GM18505 (cell line): ENCODE measurements around the gene MAN2C1.
"Not testable (repeated sequence)": the region's sequence is repeated elsewhere in the genome, so short reads cannot be mapped to it uniquely, and the experiment has no call there.

Source experiments
- ATAC-seq: cut with Tn5 transposase; IDR thresholded peaks from one replicate; pipeline ENCODE4 v1.9.1; 2021; ENCODE audit not compliant: unreplicated experiment
- POLR2A ChIP-seq: IDR thresholded peaks from 4 replicates; pipeline ENCODE4 v1.6.1; 2011; ENCODE audit warnings: borderline replicate concordance; ENCODE audit not compliant: insufficient read depth, insufficient read length; ENCODE audit errors: extremely low read depth

The MAN2C1 gene

DNA sequence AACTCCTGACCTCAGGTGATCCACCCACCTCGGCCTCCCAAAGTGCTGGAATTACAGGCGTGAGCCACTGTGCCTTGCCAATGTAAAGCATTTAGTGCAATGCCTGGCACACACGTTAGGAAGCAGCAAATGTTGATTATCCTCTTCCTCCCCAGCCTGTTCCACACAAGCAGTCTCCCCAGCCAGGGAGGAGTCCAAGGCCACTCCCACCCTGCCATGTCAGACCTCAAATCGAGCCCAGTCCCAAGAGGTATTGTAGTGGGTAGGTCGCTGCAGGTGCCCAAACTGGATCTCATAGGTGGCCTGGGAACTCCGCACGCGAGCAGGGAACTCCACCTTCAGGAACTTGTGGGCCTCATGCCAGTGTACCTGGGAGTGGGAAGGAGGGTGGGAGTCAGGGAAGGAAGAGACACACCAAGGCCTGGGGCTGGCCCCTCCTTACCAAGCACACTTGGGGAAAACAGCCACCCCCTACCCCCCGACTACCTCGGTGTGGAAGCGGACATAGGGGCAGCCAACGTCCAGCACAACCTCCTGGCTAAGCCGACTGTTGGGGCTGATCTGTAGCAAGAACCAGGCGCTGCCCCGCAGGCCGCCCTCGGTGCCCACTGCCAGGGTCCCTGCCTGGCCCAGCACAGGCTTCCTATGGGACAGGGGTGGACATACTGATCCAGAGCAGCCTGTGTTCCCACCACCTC lies 10.3 kb downstream of the MAN2C1 start:
- ATAC-seq, result no peak
- TF ChIP-seq POLR2A, result no peak

DNA sequence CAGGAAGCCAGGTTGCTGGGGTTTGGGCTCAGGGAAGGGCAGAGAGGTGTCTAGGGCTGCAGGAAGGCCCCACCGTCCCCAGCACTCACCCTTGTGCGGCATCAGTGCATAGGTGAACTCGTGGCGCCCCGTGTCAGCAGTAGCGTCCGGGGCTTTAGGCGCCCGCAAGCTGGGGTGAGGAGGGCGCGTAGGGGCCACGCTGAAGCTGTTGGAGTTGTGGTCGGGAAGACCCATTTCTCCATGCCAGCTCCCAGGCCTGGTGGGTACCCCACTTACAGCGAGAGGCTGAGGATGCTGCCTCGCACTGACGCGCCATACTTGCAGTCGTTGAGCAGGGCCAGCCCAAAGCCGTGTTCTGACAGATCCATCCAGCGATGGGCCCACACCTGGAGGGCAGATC lies 11.9 kb downstream of the MAN2C1 start:
- TF ChIP-seq POLR2A, result no peak
- ATAC-seq, result no peak

DNA sequence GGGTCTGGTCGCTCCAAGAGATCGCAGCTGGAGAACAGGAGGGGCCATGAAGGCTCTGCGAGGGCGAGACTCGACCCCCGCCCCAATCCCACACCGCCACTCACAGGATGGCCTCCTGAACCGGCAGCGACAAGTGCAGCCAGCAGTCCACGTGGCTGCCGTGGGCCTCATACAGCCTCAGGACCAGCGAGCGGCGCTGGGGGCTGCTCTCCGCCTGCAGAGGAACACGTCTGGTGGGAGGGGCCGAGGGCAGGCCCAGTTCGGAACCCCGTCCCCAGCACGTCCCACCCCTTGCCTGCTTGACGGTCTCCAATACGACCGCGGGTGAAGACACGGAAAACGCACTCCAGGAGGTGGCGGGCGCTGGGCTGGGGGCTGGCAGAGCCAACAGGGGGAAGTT lies 12.4 kb downstream of the MAN2C1 start:
- no peak for ATAC-seq
- no peak for TF ChIP-seq POLR2A

DNA sequence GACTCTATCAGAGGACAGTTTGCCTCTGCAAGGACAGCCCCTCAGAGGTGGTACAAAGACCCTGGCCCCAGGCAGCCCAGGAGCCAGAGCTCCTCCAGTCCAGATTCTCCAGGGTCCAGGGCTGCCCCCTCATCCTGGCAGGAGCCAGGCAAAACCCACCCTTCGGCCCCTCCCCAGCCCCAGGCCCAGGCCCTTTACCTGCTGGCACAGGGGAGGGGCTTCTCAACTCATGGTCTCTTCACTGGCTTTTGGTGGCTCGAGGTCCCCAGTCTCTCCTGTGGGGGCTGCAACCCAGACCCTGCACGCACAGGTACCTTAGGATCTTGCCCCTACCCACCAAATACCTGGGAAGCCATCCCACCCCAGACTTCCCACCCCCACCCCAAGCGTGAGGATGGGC lies 13.0 kb downstream of the MAN2C1 start:
- no peak for ATAC-seq
- no peak for TF ChIP-seq POLR2A

DNA sequence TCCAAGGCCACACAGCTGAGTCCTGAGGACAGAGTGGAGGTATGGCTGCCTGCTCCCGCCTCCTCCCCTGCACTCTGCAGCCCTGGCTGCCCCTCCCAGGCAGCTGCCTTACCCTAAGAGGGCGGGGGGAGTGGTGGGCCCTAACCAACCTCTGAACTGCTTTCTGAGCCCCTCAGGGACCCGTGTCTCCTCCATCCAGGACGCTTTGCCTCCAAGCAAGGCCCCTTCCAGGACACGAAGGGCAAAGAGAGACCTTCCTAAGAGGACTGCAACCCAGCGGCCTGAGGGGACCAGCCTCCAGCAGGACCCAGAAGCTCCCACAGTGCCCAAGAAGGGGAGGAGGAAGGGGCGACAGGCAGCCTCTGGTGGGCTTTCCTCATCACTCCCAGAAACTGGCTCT lies 14.0 kb downstream of the MAN2C1 start:
- ATAC-seq, result no peak
- TF ChIP-seq POLR2A, result no peak

DNA sequence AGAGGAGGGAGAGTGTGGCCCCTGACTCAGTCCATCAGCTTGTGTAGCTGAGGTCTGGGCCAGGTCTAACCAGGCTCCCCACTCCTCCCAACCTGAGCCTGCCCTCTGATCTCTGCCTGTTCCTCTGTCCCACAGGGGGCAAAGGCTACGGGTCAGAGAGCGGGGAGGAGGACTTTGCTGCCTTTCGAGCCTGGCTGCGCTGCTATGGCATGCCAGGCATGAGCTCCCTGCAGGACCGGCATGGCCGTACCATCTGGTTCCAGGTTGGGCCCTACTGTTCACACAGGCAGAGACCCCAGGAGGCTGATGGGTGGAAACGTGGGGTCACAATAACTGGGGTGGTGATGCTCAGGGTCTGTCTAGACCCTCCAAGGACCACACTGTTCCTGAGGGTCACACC lies 14.8 kb downstream of the MAN2C1 start:
- ATAC-seq, result no peak
- no peak for TF ChIP-seq POLR2A

DNA sequence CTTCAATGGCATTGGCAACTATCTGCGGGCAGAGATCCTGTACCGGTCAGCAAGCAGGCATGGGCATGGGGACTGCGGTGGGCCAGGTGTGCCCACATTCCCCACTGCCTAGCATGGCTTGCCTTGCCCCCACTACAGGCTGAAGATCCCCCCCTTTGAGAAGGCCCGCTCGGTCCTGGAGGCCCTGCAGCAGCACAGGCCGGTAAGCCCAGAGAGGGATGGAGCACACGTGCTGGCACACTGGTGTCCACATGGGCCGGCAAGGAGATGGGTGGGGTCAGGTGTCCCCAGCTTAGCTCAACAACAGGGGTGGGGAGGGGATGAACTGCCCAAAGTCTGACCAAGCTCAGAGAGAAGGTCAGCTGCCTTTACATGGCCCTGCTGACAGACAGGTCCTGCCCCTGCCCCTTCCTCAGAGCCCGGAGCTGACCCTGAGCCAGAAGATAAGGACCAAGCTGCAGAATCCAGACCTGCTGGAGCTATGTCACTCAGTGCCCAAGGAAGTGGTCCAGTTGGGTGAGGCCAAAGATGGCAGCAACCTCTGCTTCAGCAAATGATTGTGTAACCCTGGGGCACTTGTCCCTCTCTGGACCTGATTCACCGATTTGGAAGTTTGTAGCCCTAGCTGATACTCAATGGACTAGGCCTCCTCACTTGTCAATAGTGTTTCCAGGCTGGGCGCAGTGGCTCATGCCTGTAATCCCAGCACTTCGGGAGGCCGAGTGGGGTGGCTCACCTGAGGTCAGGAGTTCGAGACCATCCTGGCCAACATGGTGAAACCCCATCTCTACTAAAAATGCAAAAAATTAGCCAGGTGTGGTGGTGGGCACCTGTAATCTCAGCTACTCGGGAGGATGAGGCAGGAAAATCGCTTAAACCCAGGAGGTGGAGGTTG lies 16.0 kb downstream of the MAN2C1 start:
- ATAC-seq, result no peak
- no peak for TF ChIP-seq POLR2A

DNA sequence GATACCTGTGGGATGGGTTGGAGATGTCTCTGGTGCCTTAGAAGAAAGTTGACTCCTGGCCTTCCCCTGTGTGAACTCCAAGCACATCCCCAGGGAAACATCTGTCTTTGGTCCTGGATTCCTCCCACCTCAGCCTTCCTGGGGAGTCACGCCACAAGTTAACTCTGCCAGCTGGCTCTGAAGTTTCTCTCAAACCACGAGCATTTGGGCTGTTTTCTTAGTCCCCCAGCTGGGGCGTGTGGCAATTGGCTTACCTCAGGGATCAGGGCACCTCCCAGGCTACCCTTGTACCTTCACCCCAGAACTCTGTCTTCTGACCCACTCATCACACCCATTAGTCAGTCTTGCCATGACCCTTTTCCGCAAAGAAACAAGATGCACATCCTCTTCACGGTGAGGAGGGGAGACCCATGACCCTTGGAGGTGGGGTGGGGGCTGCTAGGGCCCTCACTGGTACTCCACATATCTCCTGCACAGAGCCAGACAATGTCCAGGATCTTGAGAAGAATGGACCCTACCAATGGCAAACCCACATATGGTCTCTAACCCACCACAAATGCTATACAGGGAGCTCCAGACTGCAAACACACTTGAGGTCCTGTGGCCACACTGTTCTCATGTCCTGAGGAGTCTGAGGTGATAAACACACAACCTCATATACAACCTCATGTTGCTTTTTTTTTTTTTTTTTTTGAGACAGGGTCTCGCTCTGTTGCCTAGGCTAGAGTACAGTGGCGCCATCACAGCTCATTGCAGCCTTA lies 17.6 kb downstream of the MAN2C1 start:
- ATAC-seq, result no peak
- TF ChIP-seq POLR2A, result peak; percentile 15

DNA sequence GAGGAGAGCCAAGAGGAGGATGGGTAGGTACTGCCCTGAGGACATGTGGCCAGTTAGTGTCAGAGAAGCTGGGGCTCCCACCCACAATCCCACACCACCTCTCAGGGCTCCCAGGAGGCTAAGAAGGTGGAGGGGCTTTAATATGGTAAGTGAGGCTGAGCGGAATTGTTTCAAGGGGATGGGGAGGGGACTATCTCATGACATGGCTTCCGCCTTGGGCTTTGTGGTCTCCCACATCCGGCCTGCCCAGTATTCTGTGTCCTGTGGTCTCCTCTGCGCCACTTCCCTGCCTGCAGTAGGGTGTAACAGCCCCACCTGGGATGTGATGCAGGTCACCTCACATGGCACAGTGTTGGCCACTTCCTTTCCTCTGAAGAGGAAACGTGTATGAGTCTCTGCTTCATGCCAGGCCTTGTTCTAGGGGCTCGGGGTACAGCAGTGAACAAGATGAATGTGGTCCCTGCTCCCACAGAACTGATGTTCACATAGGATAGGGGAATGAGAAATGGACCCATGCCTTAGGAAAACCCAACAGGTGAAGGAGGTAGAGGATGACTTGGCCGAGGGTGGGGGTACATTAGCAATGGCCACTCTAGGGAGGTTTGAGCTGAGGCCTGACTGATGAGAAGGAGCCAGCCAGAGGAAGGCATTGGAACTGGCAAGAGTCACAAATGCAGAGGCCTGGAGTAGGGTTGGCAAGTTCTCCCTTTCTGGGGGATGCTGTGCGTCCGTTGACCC lies 18.4 kb downstream of the MAN2C1 start:
- no peak for TF ChIP-seq POLR2A
- ATAC-seq, result peak; percentile 48

DNA sequence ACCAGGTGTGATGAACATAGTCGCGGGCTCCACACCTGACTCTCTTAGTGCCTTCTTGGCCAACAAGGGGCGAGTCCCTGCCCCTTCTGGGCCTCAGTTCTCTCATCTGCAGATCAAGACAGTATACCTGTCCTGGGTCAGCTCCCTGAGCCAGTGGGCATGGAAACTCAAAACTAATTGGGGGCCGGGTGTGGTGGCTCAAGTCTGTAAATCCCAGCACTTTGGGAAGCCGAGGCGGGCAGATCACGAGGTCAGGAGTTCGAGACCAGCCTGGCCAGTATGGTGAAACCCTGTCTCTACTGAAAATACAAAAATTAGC lies 19.1 kb downstream of the MAN2C1 start:
- not testable (repeated sequence) for ATAC-seq

DNA sequence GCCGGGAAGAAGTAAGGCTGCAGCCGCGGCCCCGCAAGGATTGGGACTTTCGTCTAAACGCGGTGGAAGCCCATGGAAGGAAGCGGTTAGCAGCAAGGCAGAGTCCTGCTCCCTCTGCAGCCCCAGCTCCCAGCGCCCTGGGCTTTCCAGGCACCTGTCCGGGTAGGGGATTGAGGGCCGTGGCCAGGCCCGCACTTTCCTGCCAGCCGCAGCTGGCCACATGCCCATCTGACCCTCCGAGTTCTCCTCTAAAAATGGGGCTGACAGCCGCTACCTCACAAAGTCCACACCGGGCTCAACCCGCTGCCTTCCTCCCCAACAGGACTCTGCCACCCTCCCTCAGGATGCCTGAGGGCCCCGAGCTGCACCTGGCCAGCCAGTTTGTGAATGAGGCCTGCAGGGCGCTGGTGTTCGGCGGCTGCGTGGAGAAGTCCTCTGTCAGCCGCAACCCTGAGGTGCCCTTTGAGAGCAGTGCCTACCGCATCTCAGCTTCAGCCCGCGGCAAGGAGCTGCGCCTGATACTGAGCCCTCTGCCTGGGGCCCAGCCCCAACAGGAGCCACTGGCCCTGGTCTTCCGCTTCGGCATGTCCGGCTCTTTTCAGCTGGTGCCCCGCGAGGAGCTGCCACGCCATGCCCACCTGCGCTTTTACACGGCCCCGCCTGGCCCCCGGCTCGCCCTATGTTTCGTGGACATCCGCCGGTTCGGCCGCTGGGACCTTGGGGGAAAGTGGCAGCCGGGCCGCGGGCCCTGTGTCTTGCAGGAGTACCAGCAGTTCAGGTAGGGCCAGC lies 19.7 kb downstream of the MAN2C1 start:
- no peak for TF ChIP-seq POLR2A
- ATAC-seq, result no peak

DNA sequence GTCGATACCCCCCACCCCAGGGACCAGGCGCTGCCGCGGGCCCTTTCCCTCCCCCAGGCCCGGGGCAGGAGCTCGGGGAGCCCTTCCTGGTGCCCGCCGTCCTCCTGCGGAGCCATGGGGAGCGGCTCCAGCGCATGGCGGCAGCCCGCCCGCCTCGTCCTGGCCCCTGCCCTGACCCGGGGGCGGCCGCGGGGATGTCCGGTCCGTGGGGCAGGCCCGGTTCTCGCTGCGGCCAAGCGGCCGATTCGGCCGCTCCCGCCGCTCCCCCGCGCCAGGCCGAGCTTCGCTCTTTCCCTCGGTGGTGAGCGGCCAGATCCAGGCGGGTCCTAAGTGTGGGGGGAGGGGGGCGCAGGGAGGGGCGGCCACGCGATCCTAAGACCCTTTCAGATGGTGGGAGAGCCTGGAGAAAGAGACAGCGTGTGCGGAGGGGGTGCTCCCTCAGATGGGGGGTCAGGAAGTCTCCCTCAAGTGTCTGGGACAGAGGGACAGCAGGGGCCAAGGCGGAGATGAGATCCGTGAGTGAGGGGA lies 20.3 kb downstream of the MAN2C1 start:
- no peak for ATAC-seq
- no peak for TF ChIP-seq POLR2A

DNA sequence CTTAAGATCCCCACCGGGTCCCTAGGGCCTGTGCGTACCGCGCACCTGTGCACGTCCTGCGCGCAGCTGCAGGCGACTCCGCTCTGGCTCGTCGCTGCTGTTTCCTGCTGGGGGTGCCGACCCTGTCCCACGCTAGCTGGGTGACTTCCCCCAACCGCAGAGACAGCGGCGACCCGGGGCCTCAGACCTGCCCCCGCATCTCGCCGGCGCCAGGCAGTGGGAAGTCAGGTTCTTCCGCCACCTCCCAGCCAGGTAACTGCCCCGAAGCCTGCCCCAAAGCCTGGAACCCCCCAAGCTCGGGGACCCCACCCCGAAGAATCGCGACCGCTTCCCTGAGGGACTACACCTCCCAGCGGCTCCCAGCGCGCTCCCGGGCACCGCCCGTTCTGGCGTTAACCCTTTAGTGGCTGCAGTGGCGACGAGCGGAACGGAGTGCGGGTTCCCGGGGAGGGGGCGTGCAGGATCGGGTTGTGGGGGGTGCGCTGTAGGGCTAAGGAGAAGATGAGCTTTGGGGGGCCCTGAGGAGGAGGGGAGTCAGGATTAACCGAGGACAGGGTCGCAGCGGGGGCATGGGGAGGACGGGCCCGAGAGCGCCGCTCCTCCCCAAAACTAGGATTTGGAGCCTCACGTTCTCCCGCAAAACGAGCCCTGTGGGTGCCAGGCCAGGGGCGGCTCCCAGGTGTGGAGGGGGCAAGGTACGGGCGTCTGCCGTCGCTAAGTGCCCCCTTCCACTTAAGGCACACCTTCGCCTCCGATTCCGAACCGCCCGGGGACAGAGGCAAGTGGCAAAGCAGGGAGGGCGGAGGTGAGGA lies 21.0 kb downstream of the MAN2C1 start:
- peak; percentile 44 for TF ChIP-seq POLR2A
- ATAC-seq, result no peak
